BE2C (cell line): ENCODE data around the gene DEFB128. TPM values are rescaled to one million over a fixed set of nuclear protein-coding genes. Genes with fewer than 3 reads are reported as not detected.
"Not testable (repeated sequence)": the region's sequence is repeated elsewhere in the genome, so short reads cannot be mapped to it uniquely, and the experiment has no call there.

Experiments
- DNase-seq: peaks from one replicate; pipeline ENCODE4 v3.0.0-alpha.2; 2020
- H3K27me3 ChIP-seq: fragments of 250-450 bp; sonication (Bioruptor Pico); 2 replicates; pipeline ENCODE4 v1.5.1; 2020; ENCODE audit warnings: mild to moderate bottlenecking
- H3K36me3 ChIP-seq: fragments of 250-450 bp; sonication (Bioruptor Pico); 2 replicates; pipeline ENCODE4 v1.5.1; 2020; ENCODE audit warnings: mild to moderate bottlenecking
- H3K4me1 ChIP-seq: fragments of 250-450 bp; sonication (Bioruptor Pico); 2 replicates; pipeline ENCODE4 v1.5.1; 2020
- H3K4me3 ChIP-seq: 2 replicates; pipeline ENCODE4 v1.5.1; 2011; ENCODE audit warnings: low read depth, low read length
- H3K9me3 ChIP-seq: fragments of 250-450 bp; sonication (Bioruptor Pico); 2 replicates; pipeline ENCODE4 v1.5.1; 2020
- CTCF ChIP-seq: IDR thresholded peaks from 2 replicates; pipeline ENCODE4 v1.5.1; 2012; ENCODE audit warnings: mild to moderate bottlenecking, low read depth, low read length
- polyA plus RNA-seq: library from polyadenylated mRNA; unstranded; fragments of >200 nt; gene quantifications from one replicate; pipeline ENCODE4 v1.2.1, GENCODE V29; 2012; ENCODE audit warnings: low read depth, missing spikeins; ENCODE audit not compliant: insufficient read length, insufficient read depth

Gene DEFB128
- not detected for polyA plus RNA-seq

- Histone ChIP-seq H3K9me3 (no peaks in the 10 kb centered on the region), H3K27me3 (no peaks in the 10 kb centered on the region), H3K36me3 (no peaks in the 10 kb centered on the region), H3K4me3 (no peak within 1 kb of the TSS), H3K4me1 (no peaks in the 10 kb centered on the region)
- DNase-seq, result no peak
- no peak for TF ChIP-seq CTCF
Measured at GRCh38 chr20:189611-190010, at the start of gene DEFB128. Gene DEFB128 (minus strand): TSS chr20:189711. CDS start chr20:189623, 88 bp downstream.

GRCh38 chr20:237929-238328 is 48.4 kb upstream of the DEFB128 start:
- H3K4me1 ChIP-seq, result no peaks in the 10 kb centered on the region
- no peaks in the 10 kb centered on the region for H3K9me3 ChIP-seq
- DNase-seq, result no peak
- no peak overlapping the region for H3K4me3 ChIP-seq
- no peaks in the 10 kb centered on the region for H3K36me3 ChIP-seq
- no peaks in the 10 kb centered on the region; the same call in 1 of the 2 replicates for H3K27me3 ChIP-seq
- TF ChIP-seq CTCF, result no peak

GRCh38 chr20:237489-237888 is 48.0 kb upstream of the DEFB128 start:
- Histone ChIP-seq H3K27me3 (no peaks in the 10 kb centered on the region; the same call in 1 of the 2 replicates), H3K4me1 (no peaks in the 10 kb centered on the region), H3K9me3 (no peaks in the 10 kb centered on the region), H3K36me3 (no peaks in the 10 kb centered on the region), H3K4me3 (no peak overlapping the region)
- no peak for DNase-seq
- TF ChIP-seq CTCF, result no peak

- Histone ChIP-seq H3K9me3 (no peaks in the 10 kb centered on the region), H3K36me3 (no peaks in the 10 kb centered on the region), H3K4me3 (no peak overlapping the region), H3K4me1 (no peaks in the 10 kb centered on the region), H3K27me3 (no peaks in the 10 kb centered on the region)
- no peak for DNase-seq
- no peak for TF ChIP-seq CTCF
Measured at GRCh38 chr20:235891-236290, 46.4 kb upstream of the DEFB128 start.

GRCh38 chr20:227439-228105 is 38.1 kb upstream of the DEFB128 start:
- H3K36me3 ChIP-seq, result no peaks in the 10 kb centered on the region
- no peaks in the 10 kb centered on the region for H3K9me3 ChIP-seq
- no peak for DNase-seq
- no peaks in the 10 kb centered on the region for H3K27me3 ChIP-seq
- H3K4me1 ChIP-seq, result no peaks in the 10 kb centered on the region
- H3K4me3 ChIP-seq, result no peak overlapping the region
- TF ChIP-seq CTCF, result no peak

- Histone ChIP-seq H3K9me3 (no peaks in the 10 kb centered on the region), H3K4me1 (no peaks in the 10 kb centered on the region), H3K27me3 (no peaks in the 10 kb centered on the region), H3K36me3 (no peaks in the 10 kb centered on the region), H3K4me3 (no peak within 1 kb of the TSS)
- TF ChIP-seq CTCF, result no peak
- DNase-seq, result no peak
Measured at GRCh38 chr20:226958-227357, 37.4 kb upstream of the DEFB128 start, which contains the start of gene DEFB129. Gene DEFB129 (plus strand): TSS chr20:227258. CDS start chr20:227289, 31 bp downstream.

- H3K27me3 ChIP-seq, H3K36me3 ChIP-seq, H3K9me3 ChIP-seq, H3K4me1 ChIP-seq, DNase-seq, H3K4me3 ChIP-seq: not testable (repeated sequence)
Measured at GRCh38 chr20:225879-226278, 36.4 kb upstream of the DEFB128 start.
